WTC11 (cell line): ENCODE results near the gene PRDM2. TPM values are rescaled to one million over a fixed set of nuclear protein-coding genes. Genes with fewer than 3 reads are reported as not detected.

Experiments
- ATAC-seq: fragments of 200-7000 bp; cut with Tn5 transposase; 2 replicates; pipeline ENCODE4 v1.10.0; 2021; ENCODE audit warnings: mild to moderate bottlenecking, moderate library complexity
- CTCF ChIA-PET: fragments of 300-600 bp; sonication (Branson Sonifier 250); formaldehyde crosslinking; loops from one replicate; lab custom pipeline; 2021; ENCODE audit warnings: antibody characterized with exemption; lab: Charles Lee
- POLR2A ChIA-PET: fragments of 350-600 bp; sonication (Branson Sonifier 250); formaldehyde crosslinking; loops from one replicate; lab custom pipeline; 2021; ENCODE audit warnings: antibody characterized with exemption; lab: Charles Lee
- DNase-seq: peaks from one replicate; pipeline ENCODE4 v3.0.0; 2021; ENCODE audit warnings: low spot score
- H3K27ac Mint-ChIP-seq: 2 replicates; pipeline ENCODE4 v1.8.0; 2021; ENCODE audit warnings: mixed read lengths
- H3K27me3 Mint-ChIP-seq: 2 replicates; pipeline ENCODE4 v1.8.0; 2021; ENCODE audit warnings: low read depth, mild to moderate bottlenecking, moderate library complexity, mixed read lengths
- H3K36me3 Mint-ChIP-seq: 2 replicates; pipeline ENCODE4 v1.8.0; 2021; ENCODE audit warnings: mixed read lengths
- H3K4me1 Mint-ChIP-seq: 2 replicates; pipeline ENCODE4 v1.8.0; 2022; ENCODE audit warnings: mixed read lengths
- H3K4me3 Mint-ChIP-seq: 2 replicates; pipeline ENCODE4 v1.8.0; 2021; ENCODE audit warnings: mild to moderate bottlenecking, moderate library complexity, mixed read lengths
- H3K9me3 Mint-ChIP-seq: 2 replicates; pipeline ENCODE4 v1.8.0; 2021; ENCODE audit warnings: mixed read lengths
- ATF2 ChIP-seq: sonication (generic); formaldehyde crosslinking; IDR thresholded peaks from 2 replicates; pipeline ENCODE4 v1.8.1; 2022; ENCODE audit warnings: low read depth, missing genetic modification reagents, borderline replicate concordance
- CDX4 ChIP-seq: fragments of 250-450 bp; sonication (Bioruptor Pico); IDR thresholded peaks from 2 replicates; pipeline ENCODE4 v1.9.0; 2021; ENCODE audit warnings: moderate library complexity, mild to moderate bottlenecking, inconsistent platforms, borderline replicate concordance
- CREM ChIP-seq: sonication (generic); formaldehyde crosslinking; IDR thresholded peaks from 2 replicates; pipeline ENCODE4 v1.8.1; 2022; ENCODE audit warnings: mild to moderate bottlenecking, missing genetic modification reagents, moderate library complexity
- E2F5 ChIP-seq: sonication (generic); formaldehyde crosslinking; IDR thresholded peaks from 2 replicates; pipeline ENCODE4 v1.8.1; 2022; ENCODE audit warnings: mild to moderate bottlenecking, moderate library complexity, missing genetic modification reagents
- EMX1 ChIP-seq: fragments of 250-450 bp; sonication (Bioruptor Pico); IDR thresholded peaks from 2 replicates; pipeline ENCODE4 v1.8.0; 2021; ENCODE audit warnings: mild to moderate bottlenecking
- ETV6 ChIP-seq: sonication (generic); formaldehyde crosslinking; IDR thresholded peaks from 2 replicates; pipeline ENCODE4 v1.8.1; 2022; ENCODE audit warnings: mild to moderate bottlenecking, missing genetic modification reagents
- FOXK1 ChIP-seq: sonication (generic); formaldehyde crosslinking; IDR thresholded peaks from 2 replicates; pipeline ENCODE4 v1.8.0; 2022; ENCODE audit warnings: mild to moderate bottlenecking, moderate library complexity, missing genetic modification reagents
- FOXP4 ChIP-seq: sonication (generic); formaldehyde crosslinking; IDR thresholded peaks from 2 replicates; pipeline ENCODE4 v1.8.0; 2022; ENCODE audit warnings: mild to moderate bottlenecking, missing genetic modification reagents
- GABPB1 ChIP-seq: sonication (generic); formaldehyde crosslinking; IDR thresholded peaks from 2 replicates; pipeline ENCODE4 v1.8.1; 2023; ENCODE audit warnings: mild to moderate bottlenecking, missing genetic modification reagents
- JAZF1 ChIP-seq: fragments of 250-450 bp; sonication (Bioruptor Pico); IDR thresholded peaks from 2 replicates; pipeline ENCODE4 v1.9.0; 2021; ENCODE audit warnings: moderate library complexity, mild to moderate bottlenecking, inconsistent platforms
- JUN ChIP-seq: sonication (generic); formaldehyde crosslinking; IDR thresholded peaks from 2 replicates; pipeline ENCODE4 v1.8.0; 2023; ENCODE audit warnings: mild to moderate bottlenecking, missing genetic modification reagents
- MLX ChIP-seq: sonication (generic); formaldehyde crosslinking; IDR thresholded peaks from 2 replicates; pipeline ENCODE4 v1.8.1; 2023; ENCODE audit warnings: mild to moderate bottlenecking, missing genetic modification reagents, moderate library complexity
- MYBL2 ChIP-seq: sonication (generic); formaldehyde crosslinking; IDR thresholded peaks from 2 replicates; pipeline ENCODE4 v1.8.1; 2023; ENCODE audit warnings: mild to moderate bottlenecking, moderate library complexity, missing genetic modification reagents
- NR2C2 ChIP-seq: sonication (generic); formaldehyde crosslinking; IDR thresholded peaks from 2 replicates; pipeline ENCODE4 v1.8.0; 2022; ENCODE audit warnings: mild to moderate bottlenecking, missing genetic modification reagents
- PREB ChIP-seq: sonication (generic); formaldehyde crosslinking; IDR thresholded peaks from 2 replicates; pipeline ENCODE4 v1.8.1; 2022; ENCODE audit warnings: mild to moderate bottlenecking, missing genetic modification reagents, moderate library complexity, borderline replicate concordance
- SMAD4 ChIP-seq: sonication (generic); formaldehyde crosslinking; IDR thresholded peaks from 2 replicates; pipeline ENCODE4 v1.8.0; 2022; ENCODE audit warnings: mild to moderate bottlenecking, missing genetic modification reagents
- SP1 ChIP-seq: sonication (generic); formaldehyde crosslinking; conservative IDR thresholded peaks from 2 replicates; pipeline ENCODE4 v1.8.1; 2022; ENCODE audit warnings: missing genetic modification reagents
- STAT6 ChIP-seq: sonication (generic); formaldehyde crosslinking; conservative IDR thresholded peaks from 2 replicates; pipeline ENCODE4 v1.8.1; 2023; ENCODE audit warnings: mild to moderate bottlenecking, low read depth, missing genetic modification reagents, moderate library complexity
- ZNF219 ChIP-seq: sonication (generic); formaldehyde crosslinking; IDR thresholded peaks from 2 replicates; pipeline ENCODE4 v1.8.0; 2023; ENCODE audit warnings: missing genetic modification reagents, mild to moderate bottlenecking, borderline replicate concordance
- ZNF232 ChIP-seq: sonication (generic); formaldehyde crosslinking; IDR thresholded peaks from 2 replicates; pipeline ENCODE4 v1.8.0; 2022; ENCODE audit warnings: mild to moderate bottlenecking, missing genetic modification reagents
- ZNF263 ChIP-seq: sonication (generic); formaldehyde crosslinking; IDR thresholded peaks from 2 replicates; pipeline ENCODE4 v1.8.1; 2022; ENCODE audit warnings: low read depth, mild to moderate bottlenecking, moderate library complexity, missing genetic modification reagents
- ZNF416 ChIP-seq: fragments of 250-450 bp; sonication (Bioruptor Pico); IDR thresholded peaks from 2 replicates; pipeline ENCODE4 v1.9.0; 2021; ENCODE audit warnings: mild to moderate bottlenecking, inconsistent platforms
- total RNA-seq: library from RNA; stranded (reverse); gene quantifications from 3 replicates; pipeline ENCODE4 v1.2.3, GENCODE V29; 2021

Gene PRDM2
- total RNA-seq, 1 experiment from 2014 or later: 25.0 TPM

- no peaks in the 10 kb centered on the region for H3K36me3 Mint-ChIP-seq
- TF ChIP-seq MYBL2 (CRISPR knock-in tag) (no peak), EMX1 (CRISPR knock-in tag) (no peak), ETV6 (CRISPR knock-in tag) (no peak), ZNF416 (no peak), CDX4 (CRISPR knock-in tag) (no peak), STAT6 (CRISPR knock-in tag) (no peak), JAZF1 (CRISPR knock-in tag) (no peak), JUN (CRISPR knock-in tag) (no peak)
- ATAC-seq: no peak
- H3K9me3 Mint-ChIP-seq: no peaks in the 10 kb centered on the region
- no peak overlapping the region for H3K27ac Mint-ChIP-seq
- no peaks in the 10 kb centered on the region for H3K27me3 Mint-ChIP-seq
- ChIA-PET POLR2A (no interaction called here), CTCF (no interaction called here)
- H3K4me3 Mint-ChIP-seq: no peak overlapping the region
- DNase-seq: no peak
- peaks cover 61% of the 10 kb centered on the region for H3K4me1 Mint-ChIP-seq
Observed at GRCh38 chr1:13759072-13759471, 59.1 kb downstream of the PRDM2 start.

GRCh38 chr1:13760340-13760739 lies 60.4 kb downstream of the PRDM2 start:
- no peaks in the 10 kb centered on the region for H3K27me3 Mint-ChIP-seq
- no peak overlapping the region; the same call in 1 of the 2 replicates for H3K4me3 Mint-ChIP-seq
- DNase-seq (no peak), ATAC-seq (no peak)
- no peak overlapping the region for H3K27ac Mint-ChIP-seq
- ChIA-PET POLR2A (interaction anchor here (1.6 kb wide), 1 partner anchor 11 kb away, joined by 5 read pairs; no protein-coding TSS in a partner anchor), CTCF (interaction anchor here (1.1 to 1.2 kb wide), 2 partner anchors 12 to 35 kb away, joined by 3 to 7 read pairs; no protein-coding TSS in a partner anchor)
- H3K9me3 Mint-ChIP-seq: no peaks in the 10 kb centered on the region
- H3K4me1 Mint-ChIP-seq: peaks cover 69% of the 10 kb centered on the region
- no peaks in the 10 kb centered on the region for H3K36me3 Mint-ChIP-seq
- no peak for TF ChIP-seq MLX (CRISPR knock-in tag)
- TF ChIP-seq SP1 (CRISPR knock-in tag): no peak
- no peak for TF ChIP-seq FOXK1 (CRISPR knock-in tag)
- TF ChIP-seq FOXP4 (CRISPR knock-in tag): no peak
- TF ChIP-seq SMAD4 (CRISPR knock-in tag): no peak
- TF ChIP-seq PREB (CRISPR knock-in tag): no peak
- no peak for TF ChIP-seq JUN (CRISPR knock-in tag)
- no peak for TF ChIP-seq ZNF219
- TF ChIP-seq NR2C2 (CRISPR knock-in tag): no peak
- TF ChIP-seq CREM (CRISPR knock-in tag): no peak
- no peak for TF ChIP-seq ATF2 (CRISPR knock-in tag)
- TF ChIP-seq ZNF263: no peak
- TF ChIP-seq ZNF232: no peak
- TF ChIP-seq E2F5: no peak
- no peak for TF ChIP-seq STAT6 (CRISPR knock-in tag)
- TF ChIP-seq GABPB1 (CRISPR knock-in tag): no peak
